Breast epithelium (tissue), 4 donors: ENCODE results near the gene PDGFD. TPM values are rescaled to one million over a fixed set of nuclear protein-coding genes. Genes with fewer than 3 reads are reported as not detected.

ENCODE experiments used
- DNase-seq, 2 donors: peaks; one replicate each; pipeline ENCODE4 v3.0.0-alpha.2; 2019; ENCODE audit warnings: low spot score in 2 of 2
- H3K27ac ChIP-seq, 2 donors: fragments of 200-600 bp; sonication (generic) in 1 of 2; one replicate each; pipeline ENCODE4 v1.5.1; 2016 to 2019; ENCODE audit warnings: mild to moderate bottlenecking in 1 of 2
- H3K27me3 ChIP-seq, 2 donors: fragments of 200-600 bp; sonication (generic) in 1 of 2; one replicate each; pipeline versions ENCODE4 v1.5.1 to v1.6.0; 2017 to 2019; ENCODE audit warnings: control low read depth in 1 of 2, mild to moderate bottlenecking in 1 of 2
- H3K36me3 ChIP-seq: fragments of 200-600 bp; one replicate; pipeline ENCODE4 v1.5.1; 2019
- H3K4me1 ChIP-seq, 2 donors: fragments of 200-600 bp; sonication (generic); one replicate each; pipeline ENCODE4 v1.5.1; 2016 to 2019; ENCODE audit warnings: control low read depth in 1 of 2
- H3K4me3 ChIP-seq, 3 donors: fragments of 200-600 bp; sonication (generic); 1 replicate in 2 of 3; 2 replicates in 1 of 3; pipeline ENCODE4 v1.5.1; 2016 to 2019; ENCODE audit warnings: mild to moderate bottlenecking in 3 of 3, moderate library complexity in 2 of 3
- H3K9me3 ChIP-seq, 2 donors: fragments of 200-600 bp; sonication (generic) in 1 of 2; one replicate each; pipeline ENCODE4 v1.5.1; 2016 to 2019; ENCODE audit warnings: control low read depth in 1 of 2
- POLR2A ChIP-seq: fragments of 450-650 bp; IDR thresholded peaks from one replicate; pipeline ENCODE4 v1.6.1; 2016; ENCODE audit warnings: antibody characterized with exemption, mild to moderate bottlenecking, moderate library complexity
- POLR2AphosphoS5 ChIP-seq, 3 donors: sonication (generic); formaldehyde crosslinking; IDR thresholded peaks; one replicate each; pipeline ENCODE4 v1.6.1; 2017; ENCODE audit warnings: antibody characterized with exemption in 3 of 3
- intact Hi-C: fragments of 100-400 bp; cut with DNase I; formaldehyde crosslinking; loops from one replicate; pipeline ENCODE4 v1.15.1; 2023; ENCODE audit warnings: low total_unique reads
- total RNA-seq, 3 donors: library from RNA; depleted of rRNA; stranded (reverse); fragments of >200 nt; gene quantifications; one replicate each; pipeline ENCODE4 v1.1.0, GENCODE V29; 2016
- TF ChIP-seq, protein P1 (sequence below), 3 donors: fragments of 450-650 bp; IDR thresholded peaks; one replicate each; pipeline ENCODE4 v1.5.1; 2016 to 2017; ENCODE audit warnings: antibody characterized with exemption in 3 of 3, mild to moderate bottlenecking in 3 of 3, moderate library complexity in 3 of 3

Gene PDGFD
- total RNA-seq, 3 donors from 2014 or later: 21.8 to 76.0 (median 53.1) TPM

- Histone ChIP-seq H3K4me1 (no peaks in the 10 kb centered on the region), H3K27ac (no peak overlapping the region), H3K36me3 (no peaks in the 10 kb centered on the region), H3K9me3 (no peaks in the 10 kb centered on the region), H3K27me3 (no peaks in the 10 kb centered on the region), H3K4me3 (no peak overlapping the region)
- intact Hi-C loops: no loop called here
- no peak for DNase-seq
- TF ChIP-seq, protein P1, sequence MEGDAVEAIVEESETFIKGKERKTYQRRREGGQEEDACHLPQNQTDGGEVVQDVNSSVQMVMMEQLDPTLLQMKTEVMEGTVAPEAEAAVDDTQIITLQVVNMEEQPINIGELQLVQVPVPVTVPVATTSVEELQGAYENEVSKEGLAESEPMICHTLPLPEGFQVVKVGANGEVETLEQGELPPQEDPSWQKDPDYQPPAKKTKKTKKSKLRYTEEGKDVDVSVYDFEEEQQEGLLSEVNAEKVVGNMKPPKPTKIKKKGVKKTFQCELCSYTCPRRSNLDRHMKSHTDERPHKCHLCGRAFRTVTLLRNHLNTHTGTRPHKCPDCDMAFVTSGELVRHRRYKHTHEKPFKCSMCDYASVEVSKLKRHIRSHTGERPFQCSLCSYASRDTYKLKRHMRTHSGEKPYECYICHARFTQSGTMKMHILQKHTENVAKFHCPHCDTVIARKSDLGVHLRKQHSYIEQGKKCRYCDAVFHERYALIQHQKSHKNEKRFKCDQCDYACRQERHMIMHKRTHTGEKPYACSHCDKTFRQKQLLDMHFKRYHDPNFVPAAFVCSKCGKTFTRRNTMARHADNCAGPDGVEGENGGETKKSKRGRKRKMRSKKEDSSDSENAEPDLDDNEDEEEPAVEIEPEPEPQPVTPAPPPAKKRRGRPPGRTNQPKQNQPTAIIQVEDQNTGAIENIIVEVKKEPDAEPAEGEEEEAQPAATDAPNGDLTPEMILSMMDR (IDR thresholded peaks at IDR 0.05): no peak
- TF ChIP-seq POLR2AphosphoS5 (IDR thresholded peaks at IDR 0.05): no peak
- no peak for TF ChIP-seq POLR2A
Observed at GRCh38 chr11:103871923-103872551, 291.9 kb downstream of the PDGFD start.

GRCh38 chr11:103870821-103871309 is 293.1 kb downstream of the PDGFD start:
- H3K27ac ChIP-seq: no peak overlapping the region
- no peak for DNase-seq
- intact Hi-C loops: no loop called here

GRCh38 chr11:103867481-103867880 is 296.5 kb downstream of the PDGFD start:
- H3K27me3 ChIP-seq: no peaks in the 10 kb centered on the region
- no peaks in the 10 kb centered on the region for H3K4me1 ChIP-seq
- no peak overlapping the region for H3K4me3 ChIP-seq
- no peaks in the 10 kb centered on the region for H3K36me3 ChIP-seq
- no peak overlapping the region for H3K27ac ChIP-seq
- H3K9me3 ChIP-seq: no peaks in the 10 kb centered on the region
- no peak for DNase-seq
- intact Hi-C loops: no loop called here
- no peak for TF ChIP-seq POLR2AphosphoS5 (IDR thresholded peaks at IDR 0.05)
- TF ChIP-seq, protein P1 (IDR thresholded peaks at IDR 0.05): no peak
- TF ChIP-seq POLR2A: no peak

More at GRCh38 chr11:103870821-103871309, 293.1 kb downstream of the PDGFD start:
- TF ChIP-seq POLR2AphosphoS5 (IDR thresholded peaks at IDR 0.05) (peak in 2 of 3 donors; percentile 78 to 90), POLR2A (no peak)
- TF ChIP-seq, protein P1 (IDR thresholded peaks at IDR 0.05): no peak
- Histone ChIP-seq H3K9me3 (no peaks in the 10 kb centered on the region), H3K36me3 (no peaks in the 10 kb centered on the region), H3K27me3 (no peaks in the 10 kb centered on the region), H3K4me3 (no peak overlapping the region), H3K4me1 (no peaks in the 10 kb centered on the region)

GRCh38 chr11:103863497-103863896 is 300.4 kb downstream of the PDGFD start:
- Histone ChIP-seq H3K36me3 (no peaks in the 10 kb centered on the region), H3K4me1 (no peaks in the 10 kb centered on the region), H3K4me3 (no peak overlapping the region), H3K27ac (no peak overlapping the region), H3K9me3 (no peaks in the 10 kb centered on the region), H3K27me3 (no peaks in the 10 kb centered on the region)
- intact Hi-C loops: no loop called here
- DNase-seq: no peak
- TF ChIP-seq POLR2A (no peak), POLR2AphosphoS5 (IDR thresholded peaks at IDR 0.05) (no peak)
- TF ChIP-seq, protein P1 (IDR thresholded peaks at IDR 0.05): no peak

DNA sequence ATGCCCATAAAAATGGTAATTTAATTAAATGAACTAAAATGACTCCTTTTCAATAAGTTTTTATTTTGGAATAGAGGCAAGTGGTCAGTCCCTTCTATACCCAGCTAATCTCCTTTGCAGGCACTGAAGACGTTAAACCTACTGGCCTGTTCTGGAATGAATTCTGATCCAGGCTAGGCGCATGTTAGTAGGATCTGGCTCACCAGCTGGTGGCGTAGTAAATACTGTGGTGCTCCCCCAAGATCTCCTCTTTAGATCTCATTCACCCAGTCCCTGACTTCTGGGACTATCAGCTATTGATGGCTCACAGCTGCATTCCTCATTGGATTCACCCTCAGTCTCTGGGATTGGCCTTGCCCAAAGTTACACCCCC is 301.2 kb downstream of the PDGFD start:
- no peak for DNase-seq
- Histone ChIP-seq H3K27ac (no peak overlapping the region), H3K27me3 (no peaks in the 10 kb centered on the region), H3K4me1 (no peaks in the 10 kb centered on the region), H3K9me3 (no peaks in the 10 kb centered on the region), H3K36me3 (no peaks in the 10 kb centered on the region), H3K4me3 (no peak overlapping the region)
- intact Hi-C loops: no loop called here
- TF ChIP-seq POLR2A (no peak), POLR2AphosphoS5 (IDR thresholded peaks at IDR 0.05) (no peak)
- TF ChIP-seq, protein P1 (IDR thresholded peaks at IDR 0.05): no peak
